A549 (cell line): Measurements from ENCODE around the gene MATR3.

ENCODE experiments used
- CTCF ChIP-seq: fragments of >200 bp; sonication (Bioruptor Twin); formaldehyde crosslinking; IDR thresholded peaks from 3 replicates; pipeline ENCODE4 v1.5.1; 2016
- EP300 ChIP-seq, 2 experiments: fragments of >200 bp; sonication (Bioruptor Twin); formaldehyde crosslinking; IDR thresholded peaks; 2 replicates in 1 of 2; 3 replicates in 1 of 2; pipeline ENCODE4 v1.6.1; 2016 to 2017
- RFX5 ChIP-seq: fragments of 450-650 bp; IDR thresholded peaks from 2 replicates; pipeline ENCODE4 v1.7.1; 2014; ENCODE audit warnings: antibody characterized with exemption, mild to moderate bottlenecking, moderate library complexity
- SMC3 ChIP-seq: fragments of >200 bp; sonication (Bioruptor Twin); formaldehyde crosslinking; IDR thresholded peaks from 3 replicates; pipeline ENCODE4 v1.6.1; 2018; ENCODE audit warnings: inconsistent platforms

DNA sequence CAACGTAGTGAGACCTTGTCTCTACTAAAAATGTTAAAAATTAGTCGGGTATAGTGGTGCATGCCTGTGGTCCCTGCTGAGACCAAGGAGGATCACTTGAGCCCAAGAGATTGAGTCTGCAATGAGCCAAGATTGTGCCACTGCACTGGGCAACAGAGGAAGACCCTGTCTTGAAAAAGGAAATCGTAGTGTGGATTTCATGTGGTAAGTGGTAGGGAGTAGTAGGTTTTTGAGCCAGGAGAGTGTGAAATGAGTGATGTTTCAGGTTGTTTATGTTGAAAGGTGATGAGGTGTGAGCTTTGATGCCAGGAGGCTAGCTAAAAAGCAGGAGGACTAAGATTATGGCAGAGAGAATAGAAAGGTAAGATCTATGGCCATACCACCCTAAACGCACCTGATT lies 5.9 kb downstream of the MATR3 start:
- TF ChIP-seq EP300 (IDR thresholded peaks at IDR 0.05): no peak
- TF ChIP-seq SMC3: no peak
- no peak for TF ChIP-seq CTCF
- no peak for TF ChIP-seq RFX5
